ENCODE results near the gene BUB3.

Gene BUB3

GRCh38 chr10:123203393-123204126 lies 49.4 kb downstream of the BUB3 start:
- H3K4me3 ChIP-seq (ENCODE audit: low read depth, low read length): no peak overlapping the region

GRCh38 chr10:123204127-123204461 lies 49.9 kb downstream of the BUB3 start:
- H3K4me3 ChIP-seq (ENCODE audit: low read depth, low read length): no peak overlapping the region

GRCh38 chr10:123205041-123205440 lies 50.8 kb downstream of the BUB3 start:
- H3K4me3 ChIP-seq (ENCODE audit: low read depth, low read length): no peak overlapping the region

GRCh38 chr10:123212063-123212462 lies 57.9 kb downstream of the BUB3 start:
- H3K4me3 ChIP-seq (ENCODE audit: low read depth, low read length): no peak overlapping the region

GRCh38 chr10:123212640-123213039 lies 58.4 kb downstream of the BUB3 start:
- no peak overlapping the region for H3K4me3 ChIP-seq (ENCODE audit: low read depth, low read length)

GRCh38 chr10:123213192-123213591 lies 59.0 kb downstream of the BUB3 start:
- no peak overlapping the region for H3K4me3 ChIP-seq (ENCODE audit: low read depth, low read length)

All from iPS-11a (cell line).